IPS-20b (cell line): ENCODE data around the gene EIF5AL1.
"Not testable (repeated sequence)": the region's sequence is repeated elsewhere in the genome, so short reads cannot be mapped to it uniquely, and the experiment has no call there.

Experiments
- H3K27ac ChIP-seq: one replicate; pipeline ENCODE4 v1.5.1; 2013; ENCODE audit warnings: low read length
- H3K27me3 ChIP-seq: 2 replicates; pipeline ENCODE4 v1.6.1; 2013; ENCODE audit warnings: mild to moderate bottlenecking, low read length, inconsistent platforms; ENCODE audit not compliant: insufficient read depth
- H3K36me3 ChIP-seq: 2 replicates; pipeline ENCODE4 v1.6.1; 2013; ENCODE audit warnings: low read depth, mild to moderate bottlenecking, inconsistent platforms, low read length, moderate library complexity; ENCODE audit not compliant: insufficient read depth
- H3K4me1 ChIP-seq: 2 replicates; pipeline ENCODE4 v1.6.1; 2013; ENCODE audit warnings: mild to moderate bottlenecking, control low read depth, inconsistent platforms, low read length, moderate library complexity; ENCODE audit not compliant: insufficient read depth
- H3K4me3 ChIP-seq: 2 replicates; pipeline ENCODE4 v1.5.1; 2013; ENCODE audit warnings: mild to moderate bottlenecking, low read length, inconsistent platforms
- H3K9ac ChIP-seq: 2 replicates; pipeline ENCODE4 v1.6.1; 2013; ENCODE audit warnings: low read depth, mild to moderate bottlenecking, inconsistent platforms, low read length, moderate library complexity
- H3K9me3 ChIP-seq: 2 replicates; pipeline ENCODE4 v1.6.1; 2013; ENCODE audit warnings: mild to moderate bottlenecking, low read depth, low read length, inconsistent platforms; ENCODE audit not compliant: insufficient read depth

The EIF5AL1 gene

DNA sequence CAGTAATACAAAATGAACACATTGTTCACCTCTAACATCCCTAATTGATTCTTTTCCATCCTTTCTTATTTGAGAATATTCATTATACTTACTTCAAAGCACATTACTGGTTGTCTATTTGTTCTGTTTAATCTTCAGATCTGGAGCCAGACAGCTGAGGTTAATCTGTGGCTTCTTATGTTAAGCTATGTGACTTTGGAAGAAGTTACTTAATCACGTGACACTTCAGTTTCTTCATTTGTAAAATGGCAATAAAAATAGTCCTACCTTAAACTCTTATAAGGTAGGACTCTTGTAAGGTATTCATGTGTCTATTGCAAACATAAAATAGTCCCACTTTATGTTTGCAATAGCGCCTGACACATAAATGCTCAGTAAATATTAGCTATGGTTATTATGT is 34.8 kb downstream of the EIF5AL1 start:
- H3K27me3 ChIP-seq, H3K9ac ChIP-seq, H3K9me3 ChIP-seq, H3K36me3 ChIP-seq, H3K4me1 ChIP-seq, H3K27ac ChIP-seq, H3K4me3 ChIP-seq: not testable (repeated sequence)

DNA sequence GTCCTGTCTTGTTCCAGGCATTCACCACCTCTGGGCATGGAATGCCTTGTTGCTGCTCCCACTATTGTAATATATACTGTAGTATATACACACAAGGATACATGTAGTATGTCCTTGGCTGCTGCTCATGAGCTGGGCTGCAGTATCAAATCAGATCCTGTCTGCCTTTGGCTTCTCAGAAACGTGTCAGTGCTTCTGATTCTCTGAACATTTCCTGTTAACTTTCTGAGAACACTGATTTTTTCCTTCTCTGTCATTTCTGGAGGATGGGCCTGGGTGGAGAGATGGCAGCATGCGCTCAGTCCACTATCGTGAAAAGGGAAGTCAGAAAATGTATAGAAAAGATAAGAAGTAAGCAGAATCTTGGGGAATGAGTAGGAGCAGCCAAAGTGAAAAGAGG is 35.6 kb downstream of the EIF5AL1 start:
- Histone ChIP-seq H3K27ac (no peak overlapping the region), H3K4me1 (no peaks in the 10 kb centered on the region), H3K27me3 (peaks cover 6% of the 10 kb centered on the region), H3K36me3 (no peaks in the 10 kb centered on the region), H3K9ac (no peak overlapping the region), H3K4me3 (no peak overlapping the region), H3K9me3 (no peaks in the 10 kb centered on the region)

DNA sequence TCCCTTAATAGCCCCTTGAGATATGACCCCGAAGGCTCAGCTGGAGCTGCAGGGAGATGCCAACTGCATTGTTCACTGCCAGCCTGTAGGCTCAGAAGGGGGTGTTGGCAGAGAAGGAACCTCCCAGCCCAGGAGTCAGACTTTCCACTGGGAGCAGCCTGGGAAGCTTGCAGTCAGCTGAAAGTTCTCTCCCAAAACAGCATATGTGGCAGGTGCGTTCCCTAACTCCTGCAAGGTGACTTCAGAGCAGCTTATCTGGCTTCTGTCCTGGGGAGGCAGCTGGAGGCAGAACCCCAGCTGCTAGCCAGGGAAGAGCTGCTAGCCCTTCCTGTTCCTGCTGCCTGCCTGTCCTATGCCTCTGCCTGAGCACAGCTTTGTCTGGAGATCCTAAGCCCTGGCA is 39.8 kb downstream of the EIF5AL1 start:
- H3K27me3 ChIP-seq, result peaks cover 6% of the 10 kb centered on the region
- H3K36me3 ChIP-seq, result no peaks in the 10 kb centered on the region
- no peak overlapping the region for H3K4me3 ChIP-seq
- no peak overlapping the region for H3K27ac ChIP-seq
- H3K9ac ChIP-seq, result no peak overlapping the region
- H3K9me3 ChIP-seq, result no peaks in the 10 kb centered on the region
- no peaks in the 10 kb centered on the region; the same call in 1 of the 2 replicates for H3K4me1 ChIP-seq

- no peaks in the 10 kb centered on the region; the same call in 1 of the 2 replicates for H3K4me1 ChIP-seq
- no peak overlapping the region for H3K4me3 ChIP-seq
- no peak overlapping the region for H3K27ac ChIP-seq
- H3K27me3 ChIP-seq, result peaks cover 6% of the 10 kb centered on the region; the same call in 1 of the 2 replicates
- no peak overlapping the region for H3K9ac ChIP-seq
- H3K36me3 ChIP-seq, result no peaks in the 10 kb centered on the region
- no peaks in the 10 kb centered on the region for H3K9me3 ChIP-seq
These were observed 43.3 kb downstream of the EIF5AL1 start for GRCh38 chr10:79555354-79556309.

DNA sequence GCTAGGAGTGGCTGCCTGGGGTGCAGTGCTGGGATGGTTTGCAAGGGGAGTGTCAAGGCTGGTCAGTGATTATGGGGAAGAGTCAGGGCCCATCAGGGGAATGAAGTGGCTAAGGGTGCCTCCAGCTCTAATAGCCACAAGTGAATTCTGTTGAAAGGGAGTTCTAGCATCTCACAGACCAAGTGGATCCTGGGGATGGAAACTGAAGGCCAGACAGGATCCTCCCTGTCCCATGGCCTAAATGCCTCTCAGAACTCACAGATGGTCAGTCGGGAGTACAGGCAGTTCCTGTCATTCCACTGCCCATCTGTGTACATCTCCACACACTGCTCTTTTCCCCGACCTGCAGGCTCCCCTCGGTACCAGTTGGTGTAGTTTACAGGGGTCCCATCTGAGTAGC is 44.6 kb downstream of the EIF5AL1 start:
- not testable (repeated sequence) for H3K36me3 ChIP-seq, H3K27ac ChIP-seq, H3K27me3 ChIP-seq, H3K4me3 ChIP-seq, H3K9ac ChIP-seq, H3K9me3 ChIP-seq, H3K4me1 ChIP-seq

DNA sequence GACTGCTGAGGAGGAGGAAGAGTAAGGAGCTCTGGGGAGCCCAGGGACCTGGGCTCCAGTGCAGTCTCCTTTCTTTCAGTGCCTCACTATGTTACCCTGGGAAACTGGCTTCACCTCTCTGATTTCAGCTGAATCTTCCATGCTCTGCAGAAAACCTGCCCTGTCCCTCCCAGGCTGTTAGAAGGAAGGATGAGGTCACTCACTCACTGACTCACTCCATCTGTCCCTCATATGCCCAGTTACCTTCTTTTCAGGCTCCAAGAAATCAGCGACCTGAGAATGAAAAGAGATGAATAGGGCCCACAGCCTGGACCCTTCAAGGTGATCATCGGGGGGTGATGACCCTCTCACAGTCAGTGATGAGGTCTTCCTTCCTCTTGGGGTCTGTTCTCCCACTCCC is 47.4 kb downstream of the EIF5AL1 start:
- Histone ChIP-seq H3K9me3 (no peaks in the 10 kb centered on the region), H3K27me3 (peaks cover 10% of the 10 kb centered on the region), H3K9ac (no peak overlapping the region), H3K36me3 (no peaks in the 10 kb centered on the region), H3K4me1 (no peaks in the 10 kb centered on the region), H3K4me3 (no peak overlapping the region), H3K27ac (no peak overlapping the region)

DNA sequence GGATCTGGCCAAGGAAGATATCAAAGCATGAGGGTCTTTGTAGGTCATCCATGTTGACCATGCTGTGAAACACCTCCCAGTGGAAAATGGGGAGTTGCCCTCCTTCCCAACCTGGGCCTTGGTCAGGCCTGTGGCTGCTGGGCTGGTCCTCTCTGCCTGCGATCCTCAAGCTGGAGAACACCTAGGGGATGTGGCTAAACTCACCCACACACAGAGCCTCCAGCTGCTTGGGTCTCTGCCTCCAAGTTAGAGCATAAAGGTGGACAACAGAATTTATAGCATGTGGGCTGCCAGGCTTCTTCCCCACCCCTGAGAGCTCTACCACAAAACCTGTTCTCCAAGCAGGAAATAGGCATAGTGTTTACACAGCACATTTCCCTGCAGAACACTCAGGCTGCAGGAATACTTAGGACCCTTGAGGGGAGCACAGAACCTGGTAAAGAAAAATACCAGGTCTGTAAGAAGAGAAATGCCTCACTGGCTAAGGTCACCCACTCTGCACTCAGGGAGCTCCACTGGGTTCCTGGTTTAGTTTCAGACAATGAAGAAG is 47.9 kb downstream of the EIF5AL1 start, which contains the start of gene SFTPA2:
SFTPA2 (minus strand) TSS at position 248 of the 550 bp plus-strand sequence. CDS start 924 bp downstream, outside the sequence.
- Histone ChIP-seq H3K4me3 (no peak within 1 kb of the TSS), H3K27ac (no peak within 1 kb of the TSS), H3K4me1 (no peaks in the 10 kb centered on the region), H3K36me3 (no peaks in the 10 kb centered on the region), H3K9me3 (no peaks in the 10 kb centered on the region), H3K27me3 (peaks cover 10% of the 10 kb centered on the region), H3K9ac (no peak within 1 kb of the TSS)

DNA sequence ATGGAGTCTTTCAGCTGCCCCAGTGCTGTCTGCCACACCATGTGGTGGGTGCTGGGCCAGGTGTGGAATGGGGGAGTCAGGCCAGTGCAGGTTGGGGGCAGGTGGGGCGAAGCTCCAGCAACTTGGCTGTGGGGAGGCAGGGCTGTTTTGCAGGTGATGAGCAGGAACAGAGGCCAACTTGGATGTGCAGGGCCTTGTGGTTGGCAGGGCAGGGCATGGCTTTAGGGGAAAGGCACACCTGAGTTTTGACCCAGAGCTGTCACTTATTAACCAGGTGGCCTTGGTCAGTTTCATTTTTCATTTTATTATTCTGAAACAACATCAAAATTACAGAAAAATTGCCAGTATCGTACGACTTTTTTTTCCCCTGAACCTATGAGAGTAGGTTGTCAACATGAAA is 48.9 kb downstream of the EIF5AL1 start:
- Histone ChIP-seq H3K36me3 (no peaks in the 10 kb centered on the region), H3K9ac (no peak overlapping the region), H3K4me1 (no peaks in the 10 kb centered on the region), H3K27ac (no peak overlapping the region), H3K4me3 (no peak overlapping the region), H3K9me3 (no peaks in the 10 kb centered on the region), H3K27me3 (peaks cover 10% of the 10 kb centered on the region)

- H3K9me3 ChIP-seq, result no peaks in the 10 kb centered on the region; the same call in 1 of the 2 replicates
- no peaks in the 10 kb centered on the region for H3K36me3 ChIP-seq
- peaks cover 10% of the 10 kb centered on the region for H3K27me3 ChIP-seq
- no peaks in the 10 kb centered on the region for H3K4me1 ChIP-seq
- 0 out of 2 replicates have a peak overlapping the region, but pooled peaks have one; percentile 35 for H3K9ac ChIP-seq
- H3K4me3 ChIP-seq, result peak overlapping the region; percentile 48; the same call in 1 of the 2 replicates
- no peak overlapping the region for H3K27ac ChIP-seq
These were observed 49.9 kb downstream of the EIF5AL1 start for GRCh38 chr10:79562135-79562756.

DNA sequence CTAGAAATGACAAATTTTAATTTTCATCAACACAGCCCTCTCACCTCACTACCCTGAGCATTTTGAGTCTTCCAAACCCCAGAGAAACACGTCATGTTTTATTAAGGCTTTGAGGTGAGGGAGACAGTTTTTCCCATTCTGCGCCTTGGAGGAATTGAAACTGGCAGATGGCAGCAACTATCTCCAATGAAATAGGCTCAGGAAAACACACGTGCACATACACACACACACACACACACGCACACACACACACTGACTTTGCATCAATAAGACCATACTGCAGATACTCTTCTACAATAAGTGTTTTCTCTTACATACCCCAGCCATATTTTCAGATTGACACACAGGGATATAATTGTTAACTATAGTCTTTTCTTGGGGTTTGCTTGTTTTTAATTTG is 51.1 kb downstream of the EIF5AL1 start:
- Histone ChIP-seq H3K4me1 (no peaks in the 10 kb centered on the region), H3K4me3 (no peak overlapping the region), H3K36me3 (no peaks in the 10 kb centered on the region), H3K9ac (no peak overlapping the region), H3K27me3 (peaks cover 10% of the 10 kb centered on the region), H3K27ac (no peak overlapping the region), H3K9me3 (no peaks in the 10 kb centered on the region; the same call in 1 of the 2 replicates)
